Stimulated activated CD8-positive, alpha-beta memory T cell treated with anti-CD3 and anti-CD28 coated beads, Interleukin-7, amount 100 ng/mL, for 48 hours (primary cell): ENCODE measurements around the gene KCNB1.

ENCODE experiments used
- DNase-seq, 2 donors: peaks; one replicate each; pipeline ENCODE4 v3.0.0-alpha.2; 2020; ENCODE audit warnings: low read depth in 1 of 2; ENCODE audit errors: extremely low read depth in 1 of 2

The KCNB1 gene

DNA sequence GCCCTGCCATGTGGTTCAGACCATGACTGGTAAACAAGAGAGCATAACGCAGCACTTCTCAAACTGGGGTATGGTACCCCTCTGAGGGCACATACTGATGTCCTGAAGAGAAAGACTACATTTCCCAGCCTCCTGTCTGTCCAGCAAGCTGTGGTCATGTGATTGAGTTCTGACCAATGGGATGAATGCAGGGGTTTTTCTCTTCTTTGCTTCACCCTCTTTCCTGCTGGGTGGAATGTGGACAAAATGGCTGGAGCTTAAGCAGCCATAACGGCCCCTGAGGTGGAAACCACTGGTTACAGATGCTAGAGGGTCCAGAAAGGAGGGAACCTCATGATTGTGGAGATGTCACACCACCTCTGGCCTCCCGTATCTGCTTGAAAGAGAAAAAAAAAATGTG is 19.4 kb upstream of the KCNB1 start:
- DNase-seq, result no peak

DNA sequence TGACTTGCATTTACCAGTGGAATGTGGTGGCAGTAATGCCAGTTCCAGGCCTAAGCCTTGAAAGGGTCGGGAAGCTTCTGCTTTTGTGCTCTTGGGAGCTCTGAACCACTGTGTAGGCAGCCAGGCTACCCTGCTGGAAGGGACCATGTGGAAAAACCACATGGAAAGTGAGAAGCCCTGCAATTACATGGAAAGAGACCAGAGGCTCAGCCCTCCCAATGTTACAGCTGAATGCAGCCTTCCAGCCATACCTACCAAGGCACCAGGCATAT is 14.9 kb upstream of the KCNB1 start:
- no peak for DNase-seq

DNA sequence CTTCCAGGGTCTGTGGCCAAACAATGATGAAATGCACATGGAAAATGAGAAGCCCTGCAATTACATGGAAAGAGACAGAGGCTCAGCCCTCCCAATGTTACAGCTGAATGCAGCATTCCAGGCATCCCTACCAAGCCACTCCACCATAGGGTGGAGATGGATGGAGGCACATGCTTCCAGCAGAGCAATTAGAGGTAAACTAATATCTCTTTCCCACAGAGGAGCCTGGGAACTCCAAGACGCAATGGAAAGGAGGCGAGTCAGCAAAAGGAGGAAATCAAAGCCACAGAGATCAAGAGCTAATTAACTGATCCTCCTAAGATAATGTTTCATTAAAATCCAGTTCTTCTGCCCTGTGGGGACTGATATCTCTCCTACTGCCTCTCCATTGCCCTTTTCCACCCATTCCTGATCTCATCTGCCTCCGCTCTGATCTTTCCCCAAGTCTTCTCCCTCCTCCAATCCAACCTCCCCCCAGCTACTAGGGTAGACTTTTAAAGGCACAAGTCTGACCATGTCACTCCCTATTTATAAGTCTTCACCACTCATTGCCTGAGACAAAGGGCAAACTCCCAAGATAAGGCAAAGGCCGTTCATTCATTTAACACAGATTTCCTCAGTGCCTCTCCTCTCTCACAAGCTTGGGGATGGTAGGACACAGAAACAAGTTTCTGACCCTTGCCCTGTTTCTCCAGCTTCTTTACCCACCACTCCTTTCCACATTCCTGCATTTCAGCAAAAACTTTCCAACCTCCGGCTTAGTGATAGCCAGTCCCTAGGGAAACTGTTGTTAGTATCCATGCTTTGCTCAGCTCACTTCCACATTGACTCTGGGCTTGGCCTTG is 14.3 kb upstream of the KCNB1 start:
- no peak for DNase-seq

DNA sequence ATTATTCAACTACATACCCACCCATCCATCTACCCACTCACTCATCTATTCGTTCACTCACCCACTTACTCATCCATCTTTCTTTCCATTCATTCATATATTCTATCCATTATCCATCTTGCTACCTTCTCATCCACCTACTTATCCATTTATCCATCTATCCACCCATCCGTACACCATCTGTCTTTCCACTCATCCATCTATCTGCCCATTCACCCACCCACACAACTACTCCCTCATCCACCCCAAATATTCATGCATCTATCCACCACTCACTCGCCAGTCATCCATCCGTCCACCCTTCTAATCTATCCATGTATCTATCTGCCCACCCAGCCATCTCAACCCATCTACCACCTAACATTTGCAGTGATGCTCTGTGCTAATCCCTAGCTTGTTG is 13.6 kb upstream of the KCNB1 start:
- no peak for DNase-seq

DNA sequence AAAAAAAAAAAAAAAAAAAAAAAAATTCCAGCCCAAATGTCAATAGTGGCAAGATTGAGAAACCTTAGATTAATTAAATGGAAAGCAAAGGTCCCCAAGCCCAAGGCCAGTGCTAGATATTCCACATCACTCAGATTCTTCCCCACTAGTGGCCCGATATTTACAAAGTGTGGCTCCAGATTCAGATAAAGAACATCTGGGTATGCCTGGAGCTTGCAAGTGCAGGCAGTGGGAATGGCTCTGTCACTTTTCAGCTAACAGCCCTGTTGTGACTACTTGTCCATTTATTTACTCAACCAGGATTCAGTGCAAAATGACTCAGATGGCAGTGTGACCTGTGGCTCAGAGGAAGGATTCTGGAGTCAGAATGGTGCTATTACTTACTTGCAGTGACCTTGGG is 8.2 kb upstream of the KCNB1 start:
- no peak for DNase-seq

DNA sequence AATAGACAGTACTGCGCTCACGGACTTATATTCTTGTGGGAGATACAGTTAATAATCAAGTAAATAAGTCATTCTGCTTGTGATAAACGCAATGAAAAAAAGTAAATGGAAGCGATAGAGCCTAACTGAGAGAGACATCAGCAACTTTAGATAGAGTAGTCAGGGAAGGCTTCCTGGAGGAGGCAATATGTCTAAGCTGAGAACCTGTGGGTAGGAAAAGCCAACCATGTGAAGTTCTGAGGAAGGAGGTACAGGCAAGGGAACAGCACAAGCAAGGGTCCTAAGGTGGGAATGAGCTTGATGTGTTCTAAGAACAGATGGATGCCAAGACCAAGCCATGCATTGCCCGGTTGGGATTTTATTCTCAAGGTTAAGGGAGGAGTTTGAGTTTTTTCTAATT is 7.2 kb upstream of the KCNB1 start:
- DNase-seq, result no peak

DNA sequence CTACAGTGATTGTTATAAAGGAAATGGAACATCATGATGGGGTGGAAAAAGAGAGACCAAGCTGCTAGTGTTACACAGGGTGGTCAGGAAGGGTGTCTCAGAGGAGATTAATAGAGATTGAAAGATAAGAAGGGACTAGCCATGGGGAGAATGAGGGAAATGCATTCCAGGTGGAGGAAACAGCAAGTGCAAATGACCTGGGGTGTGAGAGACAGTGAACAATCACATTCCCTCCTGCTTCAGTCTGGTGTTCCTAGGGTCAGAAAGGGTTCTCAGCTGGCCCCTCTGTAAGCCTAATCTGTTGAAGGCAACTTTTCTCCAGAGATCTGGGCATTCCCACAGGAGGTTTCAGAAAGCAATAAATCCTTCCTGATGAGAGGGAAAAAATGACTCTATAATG is 3.6 kb upstream of the KCNB1 start:
- no peak for DNase-seq

DNA sequence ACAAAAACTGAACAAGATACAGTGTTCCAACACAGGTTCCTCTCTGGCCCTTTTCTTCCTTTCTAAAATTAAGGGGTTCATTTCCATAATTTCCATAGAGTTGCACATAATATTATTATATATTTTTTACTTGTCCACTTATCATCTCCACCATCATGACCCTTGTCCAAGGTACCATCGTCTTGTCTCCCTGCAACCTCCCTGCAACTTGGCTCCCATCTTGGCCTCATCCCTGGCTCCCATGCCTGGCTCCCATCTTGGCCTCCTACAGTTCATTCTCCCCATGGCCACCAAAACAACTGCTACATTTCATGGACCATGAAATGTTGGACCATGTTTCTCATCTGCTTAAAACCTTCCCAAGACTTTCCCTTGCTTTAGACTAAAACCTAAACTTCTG is 3.1 kb upstream of the KCNB1 start:
- DNase-seq, result no peak

DNA sequence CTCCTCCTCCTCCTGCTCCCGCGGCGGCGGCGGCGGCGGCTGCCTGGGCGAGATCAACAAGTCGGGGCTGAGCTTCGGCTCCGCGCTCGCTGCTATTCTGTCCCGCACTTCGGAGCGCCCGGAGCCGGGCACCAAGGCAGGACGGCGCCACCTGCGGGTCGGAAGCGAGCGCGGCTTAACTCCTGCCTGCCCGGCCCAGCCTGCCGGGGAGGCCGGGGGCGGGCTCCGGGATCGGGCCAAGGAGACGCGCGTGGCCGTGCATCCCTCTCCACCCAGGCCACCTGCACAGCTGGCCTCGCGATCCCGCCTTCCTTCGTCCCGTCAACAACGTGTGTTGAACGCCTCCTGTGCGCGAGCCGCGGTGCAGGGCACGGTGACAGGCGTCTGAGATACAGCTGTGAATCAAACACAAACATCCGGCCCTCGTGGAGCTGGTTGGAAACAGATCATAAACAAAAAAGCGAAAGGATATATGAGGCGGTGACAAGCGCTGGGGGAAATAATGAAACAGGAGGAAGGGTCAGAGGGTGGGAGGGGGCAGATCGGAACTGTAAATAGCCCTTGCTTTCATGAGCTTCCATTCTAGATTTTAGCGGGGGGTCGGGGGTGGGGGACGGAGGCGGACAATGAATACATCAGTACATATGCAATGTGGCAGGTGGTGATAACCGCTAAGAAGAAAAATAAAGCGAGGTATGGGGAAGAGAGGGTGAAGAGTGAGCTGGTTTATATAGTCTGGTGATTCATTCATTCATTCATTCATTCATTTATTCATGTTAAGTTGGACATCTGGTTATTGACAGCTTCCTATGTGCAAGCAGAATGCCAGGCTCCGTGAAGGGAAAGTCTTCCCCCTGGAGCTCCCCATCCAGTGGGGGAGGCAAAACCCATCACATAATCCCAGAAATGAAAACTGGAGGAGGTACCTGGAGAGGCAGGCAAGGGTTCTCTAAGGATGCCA is 2.0 kb upstream of the KCNB1 start:
- DNase-seq, result peak; percentile 53 to 54

DNA sequence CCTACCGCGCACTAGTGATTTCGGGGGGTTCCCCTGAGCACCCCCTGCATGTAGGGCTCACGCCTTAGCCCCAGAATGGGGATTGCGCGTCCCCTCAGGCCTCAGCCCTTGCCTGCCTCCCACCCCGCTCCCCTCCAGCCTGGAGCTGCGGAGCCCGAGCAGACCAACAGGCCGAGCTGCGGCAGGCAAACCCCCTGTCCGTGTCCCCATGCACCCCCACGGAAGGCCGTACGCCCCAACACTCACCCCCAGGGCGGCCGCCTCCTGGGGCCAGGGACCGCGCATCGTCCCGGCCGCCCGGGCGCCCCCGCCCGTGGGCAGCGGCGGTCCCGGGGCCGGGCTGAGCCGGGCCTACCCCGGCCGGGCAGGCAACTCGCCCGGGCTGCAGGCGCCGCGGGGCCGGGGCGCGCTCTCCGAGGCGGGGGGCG is 1.2 kb upstream of the KCNB1 start:
- DNase-seq, result no peak

DNA sequence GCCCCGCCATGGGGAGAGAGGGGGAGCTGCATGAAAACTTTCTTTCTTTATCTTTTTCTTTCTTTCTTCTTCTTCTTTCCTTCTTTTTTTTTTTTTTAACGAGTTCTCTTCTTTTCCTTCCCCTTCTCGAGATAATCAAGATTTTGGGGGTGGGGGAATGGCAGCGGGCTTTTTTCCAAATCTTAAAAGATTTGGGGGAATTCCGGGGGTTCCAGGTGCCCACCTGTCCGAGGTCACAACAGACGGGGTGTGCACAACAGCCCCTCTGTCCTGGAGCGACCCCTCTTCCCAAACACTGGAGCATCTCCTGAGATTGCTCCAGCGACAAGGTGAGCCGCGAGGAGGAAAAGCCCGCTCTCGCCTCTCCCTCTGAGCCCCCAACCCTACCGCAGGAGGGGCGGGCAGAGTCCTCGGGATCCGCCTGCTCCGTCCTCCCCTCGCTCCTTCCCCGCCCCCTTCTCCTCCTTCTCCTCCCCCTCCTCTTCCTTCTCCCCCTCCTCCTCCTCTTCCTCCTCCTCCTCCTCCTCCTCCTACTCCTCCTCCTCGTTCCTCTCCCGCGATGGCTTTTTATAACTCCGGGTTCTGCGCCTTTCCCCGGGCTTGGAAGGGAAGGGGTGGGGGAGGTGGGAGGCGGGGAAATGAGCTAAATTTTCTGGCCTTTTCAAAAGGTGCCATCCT is 689 bp upstream of the KCNB1 start:
- DNase-seq, result no peak

DNA sequence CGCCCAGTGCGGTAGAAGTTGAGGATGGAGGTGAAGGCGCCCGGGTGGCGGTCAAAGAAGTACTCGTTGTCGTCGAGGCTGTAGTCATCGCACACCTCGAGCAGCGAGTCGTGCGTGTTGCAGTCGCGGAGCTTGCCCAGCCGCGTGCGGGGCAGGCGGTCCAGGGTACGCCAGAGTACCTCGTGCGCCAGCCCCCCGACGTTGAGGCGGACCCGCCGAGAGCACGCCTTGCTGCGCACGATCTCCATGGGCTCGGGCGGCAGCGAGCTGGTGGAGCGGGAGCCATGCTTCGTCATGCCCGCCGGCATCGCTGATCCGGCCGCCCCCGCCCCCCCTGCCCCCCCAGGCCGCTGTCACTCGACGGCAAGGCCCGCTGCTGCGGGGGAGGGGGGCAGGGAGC is 295 bp downstream of the KCNB1 start:
- no peak for DNase-seq

DNA sequence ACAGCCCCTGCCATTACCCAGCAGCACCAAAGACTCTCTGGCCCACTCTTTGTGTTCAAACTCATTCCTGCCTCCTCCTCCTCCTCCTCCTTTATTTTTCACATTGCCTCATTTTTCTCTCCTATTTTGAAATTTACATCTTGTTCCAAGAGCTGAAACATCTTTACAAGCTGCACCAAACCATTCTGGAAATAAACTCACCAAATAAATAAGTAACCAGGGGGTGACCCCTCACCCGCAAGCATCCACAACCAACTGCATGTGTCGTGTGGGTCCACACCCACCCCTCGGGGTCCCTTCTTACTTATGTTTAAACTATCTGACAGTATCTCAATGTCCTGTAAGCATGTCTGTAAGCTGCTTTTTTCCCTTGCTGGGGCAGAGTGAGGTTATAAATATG is 1.4 kb downstream of the KCNB1 start:
- DNase-seq, result no peak

DNA sequence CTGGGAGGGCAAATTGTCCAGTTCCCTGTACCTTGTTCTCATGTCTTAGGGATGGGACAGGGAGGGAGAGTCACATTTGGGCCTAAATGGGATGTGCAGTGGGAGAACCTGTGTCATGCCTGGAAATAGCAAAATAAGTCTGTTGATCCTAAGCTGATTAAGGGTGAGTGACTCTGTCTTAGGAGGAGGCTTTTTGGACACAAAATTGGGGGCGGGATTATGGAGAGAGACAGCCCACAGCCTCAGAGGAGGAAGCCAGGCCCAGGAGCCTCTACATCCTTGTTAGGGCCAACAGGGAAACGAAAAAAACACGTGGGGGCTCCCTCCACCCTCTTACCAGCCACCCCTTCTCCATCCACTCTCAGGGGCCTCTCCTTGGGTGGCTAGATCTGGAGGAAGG is 2.2 kb downstream of the KCNB1 start:
- no peak for DNase-seq

DNA sequence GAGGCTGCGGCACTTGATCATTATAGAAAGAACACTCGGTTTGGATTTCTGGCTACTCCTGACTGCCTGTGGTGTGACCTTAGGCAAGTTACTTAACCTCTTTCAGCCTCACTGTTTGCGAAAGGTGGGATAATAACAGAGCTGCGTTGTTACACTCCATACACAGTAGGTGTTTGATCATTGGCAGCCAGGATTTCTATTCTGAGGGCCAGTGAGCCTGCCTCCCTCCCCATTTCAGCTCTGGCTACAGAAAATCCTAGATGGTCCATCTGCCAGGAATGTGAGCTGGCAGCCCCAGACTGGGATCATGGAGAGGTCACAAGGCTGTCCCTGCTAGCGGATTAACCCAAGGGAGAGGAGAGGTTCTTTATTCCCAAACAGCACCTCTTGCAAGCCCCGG is 2.7 kb downstream of the KCNB1 start:
- no peak for DNase-seq

DNA sequence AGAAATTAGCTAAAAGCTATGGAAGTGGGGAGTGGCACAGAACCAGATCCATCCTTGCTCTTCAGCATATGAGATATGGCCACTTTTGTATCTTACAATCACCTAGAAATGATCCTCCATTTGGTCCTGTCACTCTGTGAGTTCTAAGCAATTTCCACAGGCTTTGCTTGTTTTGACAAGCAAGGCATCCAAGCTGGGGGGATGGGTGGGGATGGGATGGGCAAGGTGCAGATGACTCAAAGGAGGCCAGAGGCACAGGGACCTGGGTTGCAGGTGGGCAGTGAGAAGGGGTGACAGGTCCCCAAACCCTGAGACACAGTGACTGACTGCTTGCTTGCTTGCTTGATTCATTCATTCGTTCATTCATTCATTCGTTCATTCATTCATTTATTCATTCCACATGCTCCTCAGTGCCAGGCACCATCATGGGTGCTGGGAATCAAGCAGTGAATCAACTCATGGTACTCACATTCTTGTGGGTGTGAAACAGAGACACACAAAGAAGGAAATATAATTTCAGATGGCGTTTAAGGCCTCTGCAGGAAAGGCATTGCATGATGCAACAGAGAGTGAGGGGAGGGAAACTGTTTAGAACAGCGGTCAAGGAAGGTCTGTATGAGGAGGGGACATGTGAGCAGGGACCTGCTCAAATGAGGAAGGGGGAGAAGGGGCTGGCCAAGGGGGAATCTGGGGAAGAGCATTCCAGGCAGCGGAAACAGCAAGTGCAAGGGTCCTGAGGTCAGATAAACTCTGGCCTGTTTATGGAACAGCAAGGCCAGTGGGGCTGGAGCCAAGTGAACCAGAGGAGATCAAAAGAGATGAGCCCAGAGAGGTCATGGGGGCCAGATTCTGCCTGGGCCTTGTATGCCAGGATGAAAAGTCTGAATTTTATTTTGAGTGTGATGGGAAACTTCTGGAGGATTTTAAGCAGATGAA is 3.4 kb downstream of the KCNB1 start:
- no peak for DNase-seq

DNA sequence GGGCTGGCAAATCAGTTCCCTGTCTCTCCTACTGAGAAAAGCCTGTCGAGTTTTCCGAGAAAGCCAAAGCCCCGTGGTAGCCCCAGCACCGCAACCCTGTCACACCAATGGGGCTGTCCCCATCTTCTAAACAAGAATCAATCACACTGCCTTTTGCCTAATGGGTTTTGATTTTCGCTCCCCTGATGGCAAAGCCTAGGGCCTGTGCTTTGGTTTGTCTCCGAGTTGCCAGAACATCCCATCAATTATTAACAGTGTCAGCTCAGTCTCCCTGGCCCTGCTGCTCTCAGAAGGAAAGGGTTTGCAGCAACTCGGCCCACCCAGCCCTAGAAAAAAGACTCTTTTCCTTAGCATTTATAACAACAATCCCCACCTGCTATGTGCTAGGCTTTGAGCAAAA is 4.2 kb downstream of the KCNB1 start:
- no peak for DNase-seq

DNA sequence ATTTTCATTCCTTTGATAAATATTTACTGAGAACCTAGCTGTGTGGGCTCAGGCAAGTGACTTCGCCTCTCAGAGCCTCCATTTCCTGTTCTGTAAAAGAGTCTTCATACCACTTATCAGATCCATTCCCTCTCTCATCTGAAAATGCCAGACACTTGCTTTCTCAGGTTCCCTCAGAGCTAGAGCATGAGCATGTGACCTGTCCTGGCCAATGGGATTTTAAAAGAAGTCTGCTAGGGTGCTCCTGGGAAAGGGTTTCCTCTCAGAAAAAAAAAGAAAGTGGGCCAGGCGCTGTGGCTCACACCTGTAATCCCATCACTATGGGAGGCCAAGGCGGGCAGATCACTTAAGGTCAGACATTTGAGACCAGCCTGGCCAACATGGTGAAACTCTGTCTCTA is 5.3 kb downstream of the KCNB1 start:
- no peak for DNase-seq

DNA sequence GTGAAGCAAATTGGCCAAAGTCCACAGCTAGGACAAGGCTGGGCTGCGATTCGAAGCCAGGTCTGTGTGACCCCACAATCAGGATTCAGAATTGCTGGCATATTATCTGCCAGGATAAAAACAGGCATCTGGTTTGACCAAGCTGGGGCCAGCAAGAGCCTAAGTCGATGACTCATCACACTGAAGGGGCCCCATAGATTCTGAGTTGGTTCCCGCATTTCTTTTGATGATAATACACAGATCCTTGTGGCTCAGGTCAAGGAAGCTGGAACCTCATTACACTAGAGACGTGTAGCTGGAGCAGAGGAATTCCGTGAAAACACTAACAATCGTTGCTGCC is 6.5 kb downstream of the KCNB1 start:
- no peak for DNase-seq

DNA sequence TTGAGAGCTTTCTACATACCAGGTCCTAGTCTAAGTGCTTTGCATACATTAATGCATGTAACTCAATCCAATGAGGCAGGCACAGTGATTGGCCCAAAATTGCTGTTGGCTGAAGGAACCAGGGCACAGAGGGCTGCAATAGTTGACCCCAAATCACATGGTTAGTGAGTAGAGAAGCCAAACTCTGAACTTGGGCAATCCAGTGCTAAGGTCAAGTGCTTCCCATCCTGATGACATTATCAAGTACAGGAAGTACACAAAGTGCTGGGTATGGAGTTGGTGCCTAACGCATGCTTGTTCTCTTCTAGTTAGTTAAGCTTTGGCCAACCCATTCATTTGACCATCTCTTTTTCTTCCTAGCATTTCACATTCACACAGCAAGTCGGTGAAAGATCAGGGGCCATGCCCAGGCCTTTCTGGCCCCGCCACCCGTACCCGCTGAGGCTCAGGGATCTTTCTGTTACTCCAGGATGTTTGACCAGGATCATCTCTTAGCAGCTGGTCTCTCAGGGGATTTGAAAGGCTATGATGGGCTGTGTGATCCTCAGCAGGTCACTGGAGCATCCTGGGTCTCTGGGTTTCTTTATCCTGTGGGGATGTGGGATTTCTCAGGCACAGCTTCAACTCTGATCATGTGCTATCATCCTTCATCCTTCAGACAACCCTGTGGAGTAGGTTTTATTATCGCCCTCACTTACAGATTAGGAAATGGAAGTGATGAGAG is 7.0 kb downstream of the KCNB1 start:
- DNase-seq, result no peak
